ENCODE measurements around the gene SLC35D2.
A peak's percentile ranks its signal among the peaks of the same experiment; 100 is the strongest.

Gene SLC35D2

GRCh38 chr9:96399325-96399633 lies 15.8 kb upstream of the SLC35D2 start:
- TF ChIP-seq, protein P1, sequence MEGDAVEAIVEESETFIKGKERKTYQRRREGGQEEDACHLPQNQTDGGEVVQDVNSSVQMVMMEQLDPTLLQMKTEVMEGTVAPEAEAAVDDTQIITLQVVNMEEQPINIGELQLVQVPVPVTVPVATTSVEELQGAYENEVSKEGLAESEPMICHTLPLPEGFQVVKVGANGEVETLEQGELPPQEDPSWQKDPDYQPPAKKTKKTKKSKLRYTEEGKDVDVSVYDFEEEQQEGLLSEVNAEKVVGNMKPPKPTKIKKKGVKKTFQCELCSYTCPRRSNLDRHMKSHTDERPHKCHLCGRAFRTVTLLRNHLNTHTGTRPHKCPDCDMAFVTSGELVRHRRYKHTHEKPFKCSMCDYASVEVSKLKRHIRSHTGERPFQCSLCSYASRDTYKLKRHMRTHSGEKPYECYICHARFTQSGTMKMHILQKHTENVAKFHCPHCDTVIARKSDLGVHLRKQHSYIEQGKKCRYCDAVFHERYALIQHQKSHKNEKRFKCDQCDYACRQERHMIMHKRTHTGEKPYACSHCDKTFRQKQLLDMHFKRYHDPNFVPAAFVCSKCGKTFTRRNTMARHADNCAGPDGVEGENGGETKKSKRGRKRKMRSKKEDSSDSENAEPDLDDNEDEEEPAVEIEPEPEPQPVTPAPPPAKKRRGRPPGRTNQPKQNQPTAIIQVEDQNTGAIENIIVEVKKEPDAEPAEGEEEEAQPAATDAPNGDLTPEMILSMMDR (IDR thresholded peaks at IDR 0.05; ENCODE audit: insufficient read depth, low read depth, low read length, missing control alignments): no peak
- no peak for DNase-seq (ENCODE audit: low read depth)
- H3K4me3 ChIP-seq (ENCODE audit: low read depth, low read length): no peak overlapping the region; the same call in 1 of the 2 replicates

DNA sequence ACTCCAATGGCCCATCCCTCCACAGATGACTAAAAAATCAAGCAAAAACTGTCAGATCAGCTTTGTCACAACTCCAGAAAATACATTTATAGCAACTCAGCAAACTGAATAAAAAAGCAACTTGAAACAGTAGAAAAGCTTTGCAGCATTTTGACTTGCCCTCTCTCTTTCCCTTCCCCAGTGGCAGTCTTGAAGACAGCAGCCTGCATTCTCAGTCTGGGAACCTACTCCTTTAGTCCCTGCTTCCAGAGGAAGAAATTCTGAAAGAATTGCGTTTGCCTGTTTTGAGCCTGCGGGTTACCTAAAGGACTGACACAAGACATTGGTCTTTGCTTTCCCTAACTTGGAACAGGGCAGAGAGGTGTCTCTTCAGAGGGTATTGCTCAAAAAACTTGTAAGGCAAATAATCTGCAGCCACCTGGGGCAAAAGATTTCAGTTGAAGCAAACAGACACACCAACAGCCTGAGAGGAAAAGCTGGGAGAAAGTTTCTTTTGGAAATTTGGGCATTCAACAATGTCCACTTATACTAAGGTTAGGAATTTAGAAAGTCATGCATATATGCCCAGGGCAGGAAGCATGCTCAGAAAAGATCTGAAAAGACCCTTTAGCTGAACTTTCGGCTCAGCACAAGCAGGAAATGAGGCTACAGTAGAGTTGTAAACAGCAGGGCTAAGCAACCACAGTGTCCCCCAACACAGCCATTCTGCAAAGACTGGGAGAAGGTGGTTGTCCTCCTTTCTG lies 15.2 kb upstream of the SLC35D2 start:
- DNase-seq (ENCODE audit: low read depth): peak; percentile 72
- no peak overlapping the region; the same call in 1 of the 2 replicates for H3K4me3 ChIP-seq (ENCODE audit: low read depth, low read length)
- TF ChIP-seq, protein P1 (IDR thresholded peaks at IDR 0.05; ENCODE audit: insufficient read depth, low read depth, low read length, missing control alignments): peak; percentile 6

GRCh38 chr9:96395964-96396363 lies 12.5 kb upstream of the SLC35D2 start:
- no peak for DNase-seq (ENCODE audit: low read depth)

GRCh38 chr9:96394832-96395496 lies 11.5 kb upstream of the SLC35D2 start:
- TF ChIP-seq, protein P1 (IDR thresholded peaks at IDR 0.05; ENCODE audit: insufficient read depth, low read depth, low read length, missing control alignments): no peak
- no peak overlapping the region for H3K4me3 ChIP-seq (ENCODE audit: low read depth, low read length)
- DNase-seq (ENCODE audit: low read depth): no peak

More at GRCh38 chr9:96395964-96396363, 12.5 kb upstream of the SLC35D2 start:
- TF ChIP-seq, protein P1 (IDR thresholded peaks at IDR 0.05; ENCODE audit: insufficient read depth, low read depth, low read length, missing control alignments): no peak
- no peak overlapping the region for H3K4me3 ChIP-seq (ENCODE audit: low read depth, low read length)

- no peak for DNase-seq (ENCODE audit: low read depth)
- no peak overlapping the region for H3K4me3 ChIP-seq (ENCODE audit: low read depth, low read length)
- TF ChIP-seq, protein P1 (IDR thresholded peaks at IDR 0.05; ENCODE audit: insufficient read depth, low read depth, low read length, missing control alignments): no peak
Observed at GRCh38 chr9:96392263-96392662, 8.8 kb upstream of the SLC35D2 start.

DNA sequence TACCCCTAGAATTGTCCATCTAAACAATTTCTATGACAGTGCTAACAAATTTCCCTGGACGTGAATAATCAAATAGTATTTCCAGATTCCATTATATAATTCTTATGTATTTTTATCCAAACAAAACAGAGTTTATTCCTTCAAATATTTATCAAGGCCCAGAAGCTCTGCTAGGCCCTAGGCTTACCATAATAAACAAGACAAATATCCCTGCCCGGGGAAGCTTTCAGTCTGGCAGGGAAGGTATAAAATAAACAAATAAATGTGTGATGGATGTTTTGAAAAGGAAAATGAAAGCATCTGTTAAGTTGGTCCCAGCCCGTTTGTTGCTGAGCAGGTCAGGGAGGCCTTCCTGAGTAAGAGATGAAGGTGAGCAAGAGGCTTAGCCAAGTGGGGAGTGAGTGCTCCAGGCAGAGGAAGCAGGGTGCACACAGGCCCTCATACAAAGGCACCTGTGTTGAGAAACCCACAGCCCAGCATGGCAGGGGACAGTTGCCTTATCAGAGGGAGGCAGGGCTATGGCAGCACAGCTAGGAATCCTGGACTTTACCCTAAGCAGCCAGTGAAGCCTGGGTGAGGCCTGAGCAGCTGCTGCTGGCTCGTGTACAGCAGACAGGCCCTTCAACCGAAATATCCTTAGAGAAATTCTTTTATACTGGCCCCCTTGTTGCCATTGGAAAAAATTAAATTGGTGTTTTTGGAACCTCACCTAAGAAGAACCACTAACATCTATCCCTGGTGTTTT lies 7.7 kb upstream of the SLC35D2 start:
- no peak overlapping the region for H3K4me3 ChIP-seq (ENCODE audit: low read depth, low read length)
- TF ChIP-seq, protein P1 (IDR thresholded peaks at IDR 0.05; ENCODE audit: insufficient read depth, low read depth, low read length, missing control alignments): no peak
- DNase-seq (ENCODE audit: low read depth): no peak

Measured in GM12865 (cell line).